BE2C (cell line): ENCODE data around the gene KLF14.

Experiments used
- DNase-seq: peaks from one replicate; pipeline ENCODE4 v3.0.0-alpha.2; 2020
- H3K27me3 ChIP-seq: fragments of 250-450 bp; sonication (Bioruptor Pico); 2 replicates; pipeline ENCODE4 v1.5.1; 2020; ENCODE audit warnings: mild to moderate bottlenecking
- H3K36me3 ChIP-seq: fragments of 250-450 bp; sonication (Bioruptor Pico); 2 replicates; pipeline ENCODE4 v1.5.1; 2020; ENCODE audit warnings: mild to moderate bottlenecking
- H3K4me1 ChIP-seq: fragments of 250-450 bp; sonication (Bioruptor Pico); 2 replicates; pipeline ENCODE4 v1.5.1; 2020
- H3K4me3 ChIP-seq: 2 replicates; pipeline ENCODE4 v1.5.1; 2011; ENCODE audit warnings: low read depth, low read length
- H3K9me3 ChIP-seq: fragments of 250-450 bp; sonication (Bioruptor Pico); 2 replicates; pipeline ENCODE4 v1.5.1; 2020
- TF ChIP-seq, protein P1 (sequence below): IDR thresholded peaks from 2 replicates; pipeline ENCODE4 v1.5.1; 2012; ENCODE audit warnings: mild to moderate bottlenecking, low read depth, low read length

KLF14 gene

DNA sequence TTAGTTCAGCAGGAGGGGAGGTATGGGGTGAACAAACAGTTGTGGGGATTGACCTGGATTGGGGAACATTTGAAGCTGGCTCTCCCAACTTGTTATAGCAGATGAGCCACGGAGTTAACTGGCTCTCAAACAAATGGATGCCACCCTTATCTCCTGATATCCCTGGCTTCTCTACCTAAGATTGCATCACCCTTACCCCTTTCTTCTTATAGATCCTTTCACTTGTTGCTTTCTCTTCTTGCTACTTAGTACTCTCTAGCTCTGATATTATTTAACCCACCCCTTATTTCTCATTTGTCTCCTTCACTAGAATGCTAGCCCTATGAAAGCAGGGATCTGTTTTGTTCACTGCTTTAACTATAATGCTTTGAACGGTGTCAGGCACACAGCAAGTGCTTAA, 22.3 kb upstream of the KLF14 start:
- TF ChIP-seq, protein P1, sequence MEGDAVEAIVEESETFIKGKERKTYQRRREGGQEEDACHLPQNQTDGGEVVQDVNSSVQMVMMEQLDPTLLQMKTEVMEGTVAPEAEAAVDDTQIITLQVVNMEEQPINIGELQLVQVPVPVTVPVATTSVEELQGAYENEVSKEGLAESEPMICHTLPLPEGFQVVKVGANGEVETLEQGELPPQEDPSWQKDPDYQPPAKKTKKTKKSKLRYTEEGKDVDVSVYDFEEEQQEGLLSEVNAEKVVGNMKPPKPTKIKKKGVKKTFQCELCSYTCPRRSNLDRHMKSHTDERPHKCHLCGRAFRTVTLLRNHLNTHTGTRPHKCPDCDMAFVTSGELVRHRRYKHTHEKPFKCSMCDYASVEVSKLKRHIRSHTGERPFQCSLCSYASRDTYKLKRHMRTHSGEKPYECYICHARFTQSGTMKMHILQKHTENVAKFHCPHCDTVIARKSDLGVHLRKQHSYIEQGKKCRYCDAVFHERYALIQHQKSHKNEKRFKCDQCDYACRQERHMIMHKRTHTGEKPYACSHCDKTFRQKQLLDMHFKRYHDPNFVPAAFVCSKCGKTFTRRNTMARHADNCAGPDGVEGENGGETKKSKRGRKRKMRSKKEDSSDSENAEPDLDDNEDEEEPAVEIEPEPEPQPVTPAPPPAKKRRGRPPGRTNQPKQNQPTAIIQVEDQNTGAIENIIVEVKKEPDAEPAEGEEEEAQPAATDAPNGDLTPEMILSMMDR: no peak
- no peak for DNase-seq
- no peak overlapping the region for H3K4me3 ChIP-seq
- no peaks in the 10 kb centered on the region; the same call in 1 of the 2 replicates for H3K9me3 ChIP-seq
- no peaks in the 10 kb centered on the region for H3K4me1 ChIP-seq
- H3K36me3 ChIP-seq: no peaks in the 10 kb centered on the region
- peaks cover 40% of the 10 kb centered on the region for H3K27me3 ChIP-seq

DNA sequence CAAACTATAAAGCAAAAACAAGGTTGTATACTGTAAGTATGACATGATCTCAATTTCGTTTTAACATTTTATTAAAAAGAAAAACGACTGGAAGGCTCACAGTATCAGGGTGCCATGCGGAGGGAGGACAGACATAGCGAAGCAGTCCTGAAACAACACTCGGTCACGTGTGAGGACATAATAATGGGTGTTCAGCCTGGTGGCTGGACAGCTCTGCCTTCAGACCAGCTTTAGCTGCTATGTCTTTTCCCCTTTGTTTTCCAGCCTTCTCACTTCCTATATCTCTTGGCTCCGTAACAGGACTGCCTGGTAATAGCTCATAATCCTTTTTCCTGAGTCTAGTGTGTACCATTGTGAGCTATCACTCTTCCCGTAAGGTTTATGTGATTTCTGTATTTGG, 18.4 kb upstream of the KLF14 start:
- TF ChIP-seq, protein P1: no peak
- Histone ChIP-seq H3K4me3 (no peak overlapping the region), H3K9me3 (no peaks in the 10 kb centered on the region), H3K4me1 (no peaks in the 10 kb centered on the region), H3K36me3 (no peaks in the 10 kb centered on the region), H3K27me3 (peaks cover 67% of the 10 kb centered on the region)
- no peak for DNase-seq

DNA sequence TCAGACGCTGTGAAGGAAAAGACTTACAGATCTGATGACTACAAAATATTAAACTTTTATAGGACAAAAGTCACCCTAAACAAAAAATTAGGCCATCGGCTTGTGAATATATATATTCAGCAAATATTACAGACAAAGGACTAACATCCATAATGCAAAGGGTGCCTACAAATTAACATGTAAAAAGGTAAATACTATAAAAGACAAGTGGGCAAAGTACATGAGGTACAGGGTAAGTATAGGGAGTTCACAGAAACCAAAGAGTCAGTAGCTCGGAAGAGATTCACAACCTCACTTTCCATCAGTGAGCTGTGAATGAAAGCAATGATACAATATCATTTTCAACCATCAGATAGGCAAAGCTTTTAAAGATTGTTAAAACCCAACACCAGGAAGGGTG, 16.7 kb upstream of the KLF14 start:
- no peak overlapping the region for H3K4me3 ChIP-seq
- H3K4me1 ChIP-seq: no peaks in the 10 kb centered on the region
- H3K36me3 ChIP-seq: no peaks in the 10 kb centered on the region
- H3K27me3 ChIP-seq: peaks cover 84% of the 10 kb centered on the region
- TF ChIP-seq, protein P1: no peak
- H3K9me3 ChIP-seq: no peaks in the 10 kb centered on the region
- DNase-seq: no peak

DNA sequence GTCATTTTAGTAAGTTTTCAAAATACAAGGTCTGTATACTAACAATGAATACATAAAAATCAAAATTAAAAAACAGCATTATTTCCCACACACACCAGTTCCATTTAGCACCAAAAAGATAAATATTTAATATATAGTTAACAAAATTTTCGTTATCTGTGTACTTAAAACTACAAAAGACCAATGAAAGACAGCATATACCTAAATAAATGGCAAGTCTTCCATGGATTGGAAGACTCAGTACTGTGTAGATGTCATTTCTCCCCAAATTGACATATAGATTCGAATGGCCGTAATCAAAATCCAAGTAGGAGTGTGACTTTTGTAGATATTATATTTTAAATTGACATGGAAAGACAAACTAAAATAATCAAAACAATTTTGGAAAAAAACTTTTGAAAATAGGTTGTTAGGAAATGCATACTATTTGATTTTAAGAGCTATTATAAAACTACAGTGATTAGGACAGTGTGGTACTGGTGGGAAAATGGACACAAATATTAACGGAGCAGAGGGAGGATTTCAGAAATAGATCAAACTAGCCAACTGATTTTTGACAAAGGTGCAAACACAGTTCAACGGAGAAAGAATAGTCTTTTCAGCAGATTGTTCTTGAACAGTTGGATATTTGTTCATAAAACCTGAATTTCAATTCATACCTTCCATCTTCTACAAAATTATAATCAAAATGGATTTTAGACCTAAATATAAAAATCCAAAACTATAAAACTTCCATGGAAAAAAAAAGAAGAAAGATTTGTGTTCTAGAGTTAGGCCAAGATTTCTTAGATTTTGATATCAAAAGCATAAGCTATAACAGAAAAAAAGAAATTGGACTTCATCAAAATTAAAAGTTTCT, 14.8 kb upstream of the KLF14 start:
- DNase-seq: no peak
- TF ChIP-seq, protein P1: no peak
- Histone ChIP-seq H3K27me3 (peaks cover 94% of the 10 kb centered on the region), H3K36me3 (no peaks in the 10 kb centered on the region), H3K4me3 (no peak overlapping the region), H3K9me3 (no peaks in the 10 kb centered on the region; the same call in 1 of the 2 replicates), H3K4me1 (no peaks in the 10 kb centered on the region)

DNA sequence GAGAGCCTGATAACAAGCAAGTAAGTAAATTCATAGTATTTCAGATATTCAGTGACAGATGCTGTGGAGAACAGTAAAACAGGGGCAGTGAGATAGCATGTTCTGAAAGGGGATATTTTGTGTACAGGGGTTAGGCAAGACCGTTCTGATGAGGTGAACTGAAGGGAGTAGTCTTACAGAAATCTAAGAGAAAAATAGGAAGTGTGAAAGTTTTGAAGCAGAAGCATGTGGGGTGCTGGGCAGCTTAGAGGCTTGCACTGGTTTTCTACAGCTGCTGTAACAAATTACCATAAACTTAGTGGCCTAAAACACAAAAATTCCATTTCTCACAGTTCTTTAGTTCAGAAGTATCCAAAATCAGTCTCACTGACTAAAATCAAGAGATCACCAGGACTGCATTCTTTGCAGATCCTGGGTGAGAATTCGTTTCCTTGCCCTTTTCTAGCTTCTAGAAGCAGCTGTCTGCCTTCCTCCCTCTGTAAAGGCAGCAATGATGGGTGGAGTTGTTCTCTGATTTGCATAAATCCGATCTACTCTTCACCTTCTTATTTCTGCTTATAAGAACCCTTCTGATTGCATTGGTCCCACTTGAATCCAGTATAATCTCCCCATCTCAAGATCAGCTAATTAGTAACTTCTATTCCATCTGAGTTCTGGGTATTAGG, 7.5 kb upstream of the KLF14 start:
- Histone ChIP-seq H3K4me1 (no peaks in the 10 kb centered on the region), H3K9me3 (no peaks in the 10 kb centered on the region; the same call in 1 of the 2 replicates), H3K27me3 (peaks cover 89% of the 10 kb centered on the region), H3K36me3 (no peaks in the 10 kb centered on the region), H3K4me3 (no peak overlapping the region)
- DNase-seq: no peak
- TF ChIP-seq, protein P1: no peak

DNA sequence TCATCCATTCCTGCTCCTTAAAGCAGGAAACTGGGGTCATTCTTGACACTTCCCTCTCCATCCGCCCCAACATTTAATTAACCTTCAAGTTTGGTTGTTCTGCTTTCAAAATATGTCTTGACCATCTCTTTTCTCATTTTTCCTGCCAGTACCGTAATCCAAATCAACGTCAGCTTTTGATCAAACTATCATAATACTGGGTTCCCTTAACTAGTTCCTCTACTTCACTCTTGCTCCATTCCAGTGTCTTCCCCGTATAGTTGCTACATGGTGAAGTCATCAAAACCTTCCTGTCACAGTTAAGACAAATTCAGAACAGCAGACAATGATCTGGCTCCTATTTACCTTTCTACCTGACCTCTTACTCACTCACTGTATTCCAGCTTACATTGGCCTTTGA, 6.6 kb upstream of the KLF14 start:
- DNase-seq: no peak
- Histone ChIP-seq H3K27me3 (peaks cover 89% of the 10 kb centered on the region), H3K9me3 (no peaks in the 10 kb centered on the region; the same call in 1 of the 2 replicates), H3K4me1 (no peaks in the 10 kb centered on the region), H3K36me3 (no peaks in the 10 kb centered on the region), H3K4me3 (no peak overlapping the region)
- TF ChIP-seq, protein P1: no peak
